ENCODE data around the gene RALGPS1.

- no peak for TF ChIP-seq CTCF (IDR thresholded peaks at IDR 0.05)
- no peak for TF ChIP-seq POLR2AphosphoS5 (IDR thresholded peaks at IDR 0.05; ENCODE audit: insufficient read depth in 1 of 2, low read depth in 1 of 2)
- no peak for TF ChIP-seq POLR2A (IDR thresholded peaks at IDR 0.05)
Observed at GRCh38 chr9:127170103-127170502, 255.5 kb downstream of the RALGPS1 start.

Data from vagina (tissue), 2 donors.